ENCODE results near the gene C2orf69. TPM values are rescaled to one million over a fixed set of nuclear protein-coding genes. Genes with fewer than 3 reads are reported as not detected.

The C2orf69 gene
- total RNA-seq, 1 experiment from 2014 or later: 15.2 TPM

DNA sequence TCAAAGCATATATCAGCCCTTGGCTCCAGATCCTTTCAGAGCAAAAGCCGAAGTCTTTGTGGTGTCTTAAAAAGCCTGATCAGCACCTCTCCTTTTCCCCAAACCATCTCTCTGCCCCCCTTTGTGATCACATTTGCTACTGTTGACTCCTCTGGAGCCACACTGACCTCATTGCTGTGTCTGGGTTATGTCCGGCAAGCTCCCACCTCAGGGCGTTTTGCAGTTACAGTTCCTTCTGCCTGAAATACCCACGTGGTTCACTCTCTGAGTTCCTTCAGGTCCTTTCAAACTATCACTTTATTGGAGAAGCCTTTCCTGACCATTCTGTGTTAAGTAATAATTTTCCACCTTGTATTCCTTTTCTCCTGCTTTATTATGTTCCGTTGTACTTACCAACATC lies 11.8 kb downstream of the C2orf69 start:
- peaks cover 17% of the 10 kb centered on the region for H3K4me1 Mint-ChIP-seq (ENCODE audit: low read depth, unreplicated experiment)
- no peak overlapping the region for H3K27ac Mint-ChIP-seq (ENCODE audit: unreplicated experiment)
- TF ChIP-seq, protein P1, sequence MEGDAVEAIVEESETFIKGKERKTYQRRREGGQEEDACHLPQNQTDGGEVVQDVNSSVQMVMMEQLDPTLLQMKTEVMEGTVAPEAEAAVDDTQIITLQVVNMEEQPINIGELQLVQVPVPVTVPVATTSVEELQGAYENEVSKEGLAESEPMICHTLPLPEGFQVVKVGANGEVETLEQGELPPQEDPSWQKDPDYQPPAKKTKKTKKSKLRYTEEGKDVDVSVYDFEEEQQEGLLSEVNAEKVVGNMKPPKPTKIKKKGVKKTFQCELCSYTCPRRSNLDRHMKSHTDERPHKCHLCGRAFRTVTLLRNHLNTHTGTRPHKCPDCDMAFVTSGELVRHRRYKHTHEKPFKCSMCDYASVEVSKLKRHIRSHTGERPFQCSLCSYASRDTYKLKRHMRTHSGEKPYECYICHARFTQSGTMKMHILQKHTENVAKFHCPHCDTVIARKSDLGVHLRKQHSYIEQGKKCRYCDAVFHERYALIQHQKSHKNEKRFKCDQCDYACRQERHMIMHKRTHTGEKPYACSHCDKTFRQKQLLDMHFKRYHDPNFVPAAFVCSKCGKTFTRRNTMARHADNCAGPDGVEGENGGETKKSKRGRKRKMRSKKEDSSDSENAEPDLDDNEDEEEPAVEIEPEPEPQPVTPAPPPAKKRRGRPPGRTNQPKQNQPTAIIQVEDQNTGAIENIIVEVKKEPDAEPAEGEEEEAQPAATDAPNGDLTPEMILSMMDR (IDR thresholded peaks at IDR 0.05; ENCODE audit: unreplicated experiment): no peak
- CTCF ChIA-PET: no interaction called here
- H3K4me3 Mint-ChIP-seq (ENCODE audit: low read depth, unreplicated experiment): peak overlapping the region; percentile 12
- no peak for DNase-seq
- intact Hi-C loops (cut with micrococcal nuclease; ENCODE audit: unreplicated experiment): no loop called here
- no TSS peak for BruUV-seq (replicated peaks)
- no peaks in the 10 kb centered on the region for H3K9me3 Mint-ChIP-seq (ENCODE audit: low read depth, unreplicated experiment)
- H3K27me3 Mint-ChIP-seq (ENCODE audit: unreplicated experiment): no peaks in the 10 kb centered on the region
- H3K36me3 Mint-ChIP-seq (ENCODE audit: insufficient read depth, unreplicated experiment): peaks cover 14% of the 10 kb centered on the region

DNA sequence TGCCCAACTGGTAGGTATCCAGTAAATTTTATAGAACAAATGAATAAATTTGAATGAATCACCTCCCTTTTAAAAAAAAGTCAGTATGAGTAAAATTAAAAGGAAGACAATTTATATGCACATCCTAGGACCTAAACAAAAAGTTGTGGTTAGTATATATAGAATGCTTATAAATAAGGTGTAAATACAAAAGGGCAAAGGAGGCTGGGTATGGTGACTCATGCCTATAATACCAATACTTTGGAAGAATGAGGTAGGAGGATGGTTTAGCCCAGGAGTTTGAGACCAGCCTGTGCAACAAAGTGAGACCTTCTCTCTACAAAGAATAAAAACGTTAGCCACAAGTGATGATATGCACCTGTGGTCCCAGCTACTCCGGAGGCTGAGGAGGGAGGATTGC lies 12.8 kb downstream of the C2orf69 start:
- intact Hi-C loops (cut with micrococcal nuclease; ENCODE audit: unreplicated experiment): no loop called here
- H3K36me3 Mint-ChIP-seq (ENCODE audit: insufficient read depth, unreplicated experiment): peaks cover 17% of the 10 kb centered on the region
- peaks cover 17% of the 10 kb centered on the region for H3K4me1 Mint-ChIP-seq (ENCODE audit: low read depth, unreplicated experiment)
- TF ChIP-seq, protein P1 (IDR thresholded peaks at IDR 0.05; ENCODE audit: unreplicated experiment): no peak
- no peaks in the 10 kb centered on the region for H3K9me3 Mint-ChIP-seq (ENCODE audit: low read depth, unreplicated experiment)
- CTCF ChIA-PET: no interaction called here
- no peak overlapping the region for H3K27ac Mint-ChIP-seq (ENCODE audit: unreplicated experiment)
- no peaks in the 10 kb centered on the region for H3K27me3 Mint-ChIP-seq (ENCODE audit: unreplicated experiment)
- H3K4me3 Mint-ChIP-seq (ENCODE audit: low read depth, unreplicated experiment): no peak overlapping the region
- DNase-seq: no peak
- no TSS peak for BruUV-seq (replicated peaks)

DNA sequence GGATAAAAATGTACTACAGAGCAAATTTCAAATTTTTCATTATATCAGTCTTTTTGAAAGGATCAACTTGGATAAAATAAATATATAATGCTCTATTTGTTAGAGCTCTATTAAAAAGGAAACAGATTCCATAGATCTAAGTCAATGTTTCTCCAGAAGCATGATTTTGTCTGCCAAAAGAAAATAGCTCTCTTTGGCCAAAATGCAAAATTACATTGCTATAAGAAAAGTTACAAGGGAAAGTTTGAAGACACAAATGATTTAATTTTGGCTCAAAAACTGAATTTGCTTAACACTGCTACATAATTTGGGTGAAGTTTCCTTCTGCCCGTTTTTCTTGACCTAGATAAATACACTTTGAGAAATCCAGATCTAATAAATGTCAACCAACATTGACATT lies 15.7 kb downstream of the C2orf69 start:
- Mint-ChIP-seq H3K27ac (ENCODE audit: unreplicated experiment) (no peak overlapping the region), H3K27me3 (ENCODE audit: unreplicated experiment) (no peaks in the 10 kb centered on the region), H3K36me3 (ENCODE audit: insufficient read depth, unreplicated experiment) (peaks cover 31% of the 10 kb centered on the region), H3K4me3 (ENCODE audit: low read depth, unreplicated experiment) (no peak overlapping the region), H3K9me3 (ENCODE audit: low read depth, unreplicated experiment) (no peaks in the 10 kb centered on the region), H3K4me1 (ENCODE audit: low read depth, unreplicated experiment) (peaks cover 17% of the 10 kb centered on the region)
- intact Hi-C loops (cut with micrococcal nuclease; ENCODE audit: unreplicated experiment): no loop called here
- no peak for DNase-seq
- CTCF ChIA-PET: interaction anchor here (1.6 kb wide), 1 partner anchor 13 kb away, joined by 3 read pairs; no protein-coding TSS in a partner anchor
- BruUV-seq (replicated peaks): no TSS peak
- TF ChIP-seq, protein P1 (IDR thresholded peaks at IDR 0.05; ENCODE audit: unreplicated experiment): no peak

DNA sequence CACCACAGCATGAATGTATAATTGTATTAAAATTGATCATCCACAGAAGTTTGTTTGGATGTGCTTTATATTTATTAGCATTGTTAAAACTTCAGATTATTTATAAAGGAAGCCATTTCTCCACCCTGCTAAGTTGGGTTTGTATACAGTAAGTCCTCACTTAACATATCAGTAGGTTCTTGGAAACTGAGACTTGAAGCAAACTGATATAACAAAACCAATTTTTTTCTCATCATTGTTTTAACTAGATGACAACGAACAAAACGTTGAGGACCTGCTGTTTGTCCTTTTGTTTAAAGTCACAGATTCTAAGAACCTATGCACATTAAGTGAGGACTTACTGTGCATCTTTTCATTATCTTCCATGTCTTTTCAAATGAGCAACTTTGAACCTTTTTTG lies 17.1 kb downstream of the C2orf69 start:
- CTCF ChIA-PET: no interaction called here
- intact Hi-C loops (cut with micrococcal nuclease; ENCODE audit: unreplicated experiment): no loop called here
- Mint-ChIP-seq H3K4me3 (ENCODE audit: low read depth, unreplicated experiment) (no peak overlapping the region), H3K9me3 (ENCODE audit: low read depth, unreplicated experiment) (no peaks in the 10 kb centered on the region), H3K27me3 (ENCODE audit: unreplicated experiment) (no peaks in the 10 kb centered on the region), H3K27ac (ENCODE audit: unreplicated experiment) (peak overlapping the region; percentile 14), H3K4me1 (ENCODE audit: low read depth, unreplicated experiment) (peaks cover 7% of the 10 kb centered on the region), H3K36me3 (ENCODE audit: insufficient read depth, unreplicated experiment) (peaks cover 40% of the 10 kb centered on the region)
- no TSS peak for BruUV-seq (replicated peaks)
- no peak for DNase-seq
- TF ChIP-seq, protein P1 (IDR thresholded peaks at IDR 0.05; ENCODE audit: unreplicated experiment): no peak
